K562 (cell line): ENCODE measurements around the gene KCNK4. TPM values are rescaled to one million over a fixed set of nuclear protein-coding genes. Genes with fewer than 3 reads are reported as not detected.

ENCODE experiments used
- KAT8 ChIP-seq: fragments of 450-650 bp; IDR thresholded peaks from 2 replicates; pipeline ENCODE4 v1.6.1; 2016; ENCODE audit warnings: low read depth, mild to moderate bottlenecking
- KLF16 ChIP-seq: IDR thresholded peaks from 2 replicates; pipeline ENCODE4 v1.6.1; 2016; ENCODE audit warnings: antibody characterized with exemption
- LEF1 ChIP-seq: fragments of 450-650 bp; IDR thresholded peaks from 2 replicates; pipeline ENCODE4 v1.6.1; 2016; ENCODE audit warnings: mild to moderate bottlenecking
- NR2C2 ChIP-seq, 2 experiments: fragments of 200-800 bp in 1 of 2; sonication (Bioruptor generic) in 1 of 2; sonication (generic) in 1 of 2; formaldehyde crosslinking in 1 of 2; IDR thresholded peaks; 2 replicates each; pipeline versions ENCODE4 v1.6.1 to v1.8.0; 2016 to 2022; ENCODE audit warnings: mild to moderate bottlenecking in 1 of 2, missing compliant biosample characterization in 1 of 2, missing genetic modification characterization in 1 of 2, missing genetic modification reagents in 1 of 2
- STAT5B ChIP-seq: fragments of 250-450 bp; sonication (Bioruptor Pico); IDR thresholded peaks from 2 replicates; pipeline ENCODE4 v1.8.0; 2021; ENCODE audit warnings: mild to moderate bottlenecking, inconsistent platforms
- TAL1 ChIP-seq: fragments of 450-650 bp; IDR thresholded peaks from 2 replicates; pipeline ENCODE4 v1.6.1; 2016; ENCODE audit warnings: mild to moderate bottlenecking
- TCF3 ChIP-seq: sonication (generic); formaldehyde crosslinking; IDR thresholded peaks from 2 replicates; pipeline ENCODE4 v1.4.0; 2020; ENCODE audit warnings: mild to moderate bottlenecking, missing genetic modification reagents
- ZBTB17 ChIP-seq: fragments of 450-650 bp; formaldehyde crosslinking; IDR thresholded peaks from 2 replicates; pipeline ENCODE4 v1.4.0; 2020; ENCODE audit warnings: mild to moderate bottlenecking
- ZNF644 ChIP-seq: fragments of 200-800 bp; sonication (Bioruptor generic); IDR thresholded peaks from 2 replicates; pipeline ENCODE4 v1.6.1; 2016; ENCODE audit warnings: low read depth, missing genetic modification characterization, missing compliant biosample characterization
- ZNF717 ChIP-seq: fragments of 250-450 bp; sonication (Bioruptor Pico); IDR thresholded peaks from 2 replicates; pipeline ENCODE4 v1.5.0; 2021
- polyA plus RNA-seq, 8 experiments: library from polyadenylated mRNA; depleted of rRNA in 4 of 8; stranded (reverse) in 5 of 8; unstranded in 3 of 8; fragments of >200 nt; fragmentation: Nextera tagmentation in 2 of 8; fragmentation: Illumina TruSeq in 1 of 8; extraction: Ambion mirVana in 2 of 8; extraction: Trizol in 1 of 8; gene quantifications; 2 replicates each; pipeline versions ENCODE4 v1.2.1 to v1.2.3, GENCODE V29; 2011 to 2014; ENCODE audit warnings: inconsistent platforms in 1 of 8, missing spikeins in 1 of 8
- total RNA-seq, 7 experiments: library from RNA; depleted of rRNA in 6 of 7; stranded (reverse); fragments of >200 nt in 6 of 7; fragmentation: Illumina TruSeq in 2 of 7; extraction: Trizol in 2 of 7; gene quantifications; 2 replicates each; pipeline versions ENCODE4 v1.2.1 to v1.2.3, GENCODE V29; 2011 to 2021; ENCODE audit warnings: low replicate concordance in 1 of 7
- TF ChIP-seq, protein P1 (sequence below): fragments of 450-650 bp; IDR thresholded peaks from one replicate; pipeline ENCODE4 v1.6.1; 2018; ENCODE audit warnings: mild to moderate bottlenecking, moderate library complexity; ENCODE audit not compliant: partially characterized antibody
- TF ChIP-seq, protein P2 (sequence below): sonication (generic); formaldehyde crosslinking; IDR thresholded peaks from 2 replicates; pipeline ENCODE4 v1.8.0; 2022; ENCODE audit warnings: mild to moderate bottlenecking, missing genetic modification reagents, borderline replicate concordance
- TF ChIP-seq, protein P3 (sequence below): sonication (generic); formaldehyde crosslinking; IDR thresholded peaks from 2 replicates; pipeline ENCODE4 v1.5.0; 2020; ENCODE audit warnings: missing genetic modification reagents
- TF ChIP-seq, protein P4 (sequence below), 2 experiments: fragments of 450-650 bp; formaldehyde crosslinking in 1 of 2; IDR thresholded peaks; 2 replicates each; pipeline versions ENCODE4 v1.4.0 to v1.6.1; 2014 to 2020; ENCODE audit warnings: mild to moderate bottlenecking in 2 of 2, borderline replicate concordance in 1 of 2, low read depth in 1 of 2

KCNK4 gene
- total and polyA plus RNA-seq, 9 of the 15 experiments (the other 6 are each of a cell fraction or from before 2014, with no cell fraction given), result not detected

DNA sequence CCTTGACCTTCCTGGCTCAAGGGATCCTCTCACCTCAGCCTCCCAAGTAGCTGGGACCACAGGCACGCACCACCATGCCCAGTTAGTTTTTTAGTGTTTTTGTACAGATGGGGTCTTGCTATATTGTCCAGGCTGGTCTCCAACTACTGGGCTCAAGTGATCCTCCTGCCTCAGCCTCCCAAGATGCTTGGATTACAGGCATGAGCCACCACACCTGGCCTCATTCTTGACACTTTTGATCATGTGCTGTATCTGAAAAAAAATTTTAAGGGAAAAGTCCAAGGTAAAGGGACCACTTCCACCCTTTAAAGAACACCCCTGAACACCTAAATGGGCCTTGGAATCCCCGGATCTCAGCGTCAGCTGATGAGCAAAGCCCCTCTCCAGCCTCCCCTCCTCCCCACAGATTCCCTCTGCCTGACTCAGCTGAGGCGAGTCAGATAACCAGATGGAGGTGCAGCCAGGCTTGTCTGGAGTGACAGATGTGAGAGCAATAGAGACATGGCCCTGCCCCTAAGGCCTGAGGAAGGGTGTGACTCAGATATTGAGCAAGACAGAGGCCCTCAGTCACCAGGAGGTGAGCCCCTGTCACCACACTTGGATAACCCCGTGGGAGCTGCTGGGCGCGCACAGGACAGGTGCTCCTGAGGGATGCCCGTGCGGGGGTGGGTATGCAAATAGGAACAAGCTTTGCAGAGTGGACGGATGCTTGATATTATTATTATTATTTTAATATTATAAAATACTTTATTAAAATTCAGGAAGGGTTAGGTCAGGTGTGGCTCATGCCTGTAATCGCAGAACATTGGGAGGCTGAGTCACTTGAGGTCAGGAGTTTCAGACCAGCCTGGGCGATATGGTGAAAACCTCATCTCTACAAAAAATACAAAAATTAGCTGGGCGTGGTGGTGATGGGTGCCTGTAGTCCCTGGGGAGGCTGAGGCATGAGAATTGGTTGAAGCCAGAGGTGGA, 43.9 kb downstream of the KCNK4 start (continued):
- peak; percentile 98 for TF ChIP-seq TAL1
- TF ChIP-seq KAT8, result no peak
- peak; percentile 98 for TF ChIP-seq KLF16
- TF ChIP-seq, protein P1, sequence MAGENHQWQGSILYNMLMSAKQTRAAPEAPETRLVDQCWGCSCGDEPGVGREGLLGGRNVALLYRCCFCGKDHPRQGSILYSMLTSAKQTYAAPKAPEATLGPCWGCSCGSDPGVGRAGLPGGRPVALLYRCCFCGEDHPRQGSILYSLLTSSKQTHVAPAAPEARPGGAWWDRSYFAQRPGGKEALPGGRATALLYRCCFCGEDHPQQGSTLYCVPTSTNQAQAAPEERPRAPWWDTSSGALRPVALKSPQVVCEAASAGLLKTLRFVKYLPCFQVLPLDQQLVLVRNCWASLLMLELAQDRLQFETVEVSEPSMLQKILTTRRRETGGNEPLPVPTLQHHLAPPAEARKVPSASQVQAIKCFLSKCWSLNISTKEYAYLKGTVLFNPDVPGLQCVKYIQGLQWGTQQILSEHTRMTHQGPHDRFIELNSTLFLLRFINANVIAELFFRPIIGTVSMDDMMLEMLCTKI, result no peak
- TF ChIP-seq, protein P2, sequence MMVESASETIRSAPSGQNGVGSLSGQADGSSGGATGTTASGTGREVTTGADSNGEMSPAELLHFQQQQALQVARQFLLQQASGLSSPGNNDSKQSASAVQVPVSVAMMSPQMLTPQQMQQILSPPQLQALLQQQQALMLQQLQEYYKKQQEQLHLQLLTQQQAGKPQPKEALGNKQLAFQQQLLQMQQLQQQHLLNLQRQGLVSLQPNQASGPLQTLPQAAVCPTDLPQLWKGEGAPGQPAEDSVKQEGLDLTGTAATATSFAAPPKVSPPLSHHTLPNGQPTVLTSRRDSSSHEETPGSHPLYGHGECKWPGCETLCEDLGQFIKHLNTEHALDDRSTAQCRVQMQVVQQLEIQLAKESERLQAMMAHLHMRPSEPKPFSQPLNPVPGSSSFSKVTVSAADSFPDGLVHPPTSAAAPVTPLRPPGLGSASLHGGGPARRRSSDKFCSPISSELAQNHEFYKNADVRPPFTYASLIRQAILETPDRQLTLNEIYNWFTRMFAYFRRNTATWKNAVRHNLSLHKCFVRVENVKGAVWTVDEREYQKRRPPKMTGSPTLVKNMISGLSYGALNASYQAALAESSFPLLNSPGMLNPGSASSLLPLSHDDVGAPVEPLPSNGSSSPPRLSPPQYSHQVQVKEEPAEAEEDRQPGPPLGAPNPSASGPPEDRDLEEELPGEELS (CRISPR knock-in tag), result no peak
- TF ChIP-seq, protein P3, sequence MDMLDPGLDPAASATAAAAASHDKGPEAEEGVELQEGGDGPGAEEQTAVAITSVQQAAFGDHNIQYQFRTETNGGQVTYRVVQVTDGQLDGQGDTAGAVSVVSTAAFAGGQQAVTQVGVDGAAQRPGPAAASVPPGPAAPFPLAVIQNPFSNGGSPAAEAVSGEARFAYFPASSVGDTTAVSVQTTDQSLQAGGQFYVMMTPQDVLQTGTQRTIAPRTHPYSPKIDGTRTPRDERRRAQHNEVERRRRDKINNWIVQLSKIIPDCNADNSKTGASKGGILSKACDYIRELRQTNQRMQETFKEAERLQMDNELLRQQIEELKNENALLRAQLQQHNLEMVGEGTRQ (CRISPR knock-in tag), result peak; percentile 12; the same call in 1 of the 2 replicates
- peak; percentile 89 for TF ChIP-seq ZBTB17
- TF ChIP-seq ZNF644, result peak; percentile 93
- TF ChIP-seq, protein P4, sequence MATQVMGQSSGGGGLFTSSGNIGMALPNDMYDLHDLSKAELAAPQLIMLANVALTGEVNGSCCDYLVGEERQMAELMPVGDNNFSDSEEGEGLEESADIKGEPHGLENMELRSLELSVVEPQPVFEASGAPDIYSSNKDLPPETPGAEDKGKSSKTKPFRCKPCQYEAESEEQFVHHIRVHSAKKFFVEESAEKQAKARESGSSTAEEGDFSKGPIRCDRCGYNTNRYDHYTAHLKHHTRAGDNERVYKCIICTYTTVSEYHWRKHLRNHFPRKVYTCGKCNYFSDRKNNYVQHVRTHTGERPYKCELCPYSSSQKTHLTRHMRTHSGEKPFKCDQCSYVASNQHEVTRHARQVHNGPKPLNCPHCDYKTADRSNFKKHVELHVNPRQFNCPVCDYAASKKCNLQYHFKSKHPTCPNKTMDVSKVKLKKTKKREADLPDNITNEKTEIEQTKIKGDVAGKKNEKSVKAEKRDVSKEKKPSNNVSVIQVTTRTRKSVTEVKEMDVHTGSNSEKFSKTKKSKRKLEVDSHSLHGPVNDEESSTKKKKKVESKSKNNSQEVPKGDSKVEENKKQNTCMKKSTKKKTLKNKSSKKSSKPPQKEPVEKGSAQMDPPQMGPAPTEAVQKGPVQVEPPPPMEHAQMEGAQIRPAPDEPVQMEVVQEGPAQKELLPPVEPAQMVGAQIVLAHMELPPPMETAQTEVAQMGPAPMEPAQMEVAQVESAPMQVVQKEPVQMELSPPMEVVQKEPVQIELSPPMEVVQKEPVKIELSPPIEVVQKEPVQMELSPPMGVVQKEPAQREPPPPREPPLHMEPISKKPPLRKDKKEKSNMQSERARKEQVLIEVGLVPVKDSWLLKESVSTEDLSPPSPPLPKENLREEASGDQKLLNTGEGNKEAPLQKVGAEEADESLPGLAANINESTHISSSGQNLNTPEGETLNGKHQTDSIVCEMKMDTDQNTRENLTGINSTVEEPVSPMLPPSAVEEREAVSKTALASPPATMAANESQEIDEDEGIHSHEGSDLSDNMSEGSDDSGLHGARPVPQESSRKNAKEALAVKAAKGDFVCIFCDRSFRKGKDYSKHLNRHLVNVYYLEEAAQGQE (IDR thresholded peaks at IDR 0.05; ENCODE audit: borderline replicate concordance), result peak; percentile 59; the same call in 1 of the 2 replicates
- TF ChIP-seq, protein P4 (CRISPR knock-in tag; IDR thresholded peaks at IDR 0.05; ENCODE audit: low read depth), result no peak
- peak; percentile 96 for TF ChIP-seq LEF1
- no peak for TF ChIP-seq NR2C2 (CRISPR knock-in tag; IDR thresholded peaks at IDR 0.05)
- peak; percentile 75 for TF ChIP-seq NR2C2 (tag; IDR thresholded peaks at IDR 0.05)
- no peak for TF ChIP-seq STAT5B (CRISPR knock-in tag)
- TF ChIP-seq TCF3 (CRISPR knock-in tag), result peak; percentile 99
- no peak for TF ChIP-seq ZNF717 (CRISPR knock-in tag)
